Kidney epithelial cell (primary cell): ENCODE measurements around the gene KCNJ5. TPM values are rescaled to one million over a fixed set of nuclear protein-coding genes. Genes with fewer than 3 reads are reported as not detected.

Experiments
- DNase-seq: peaks from one replicate; pipeline ENCODE4 v3.0.0-alpha.2; 2010; ENCODE audit warnings: low read depth
- H3K27me3 ChIP-seq: 2 replicates; pipeline ENCODE4 v1.6.0; 2011; ENCODE audit warnings: low read length; ENCODE audit not compliant: control insufficient read depth, insufficient read depth
- H3K36me3 ChIP-seq: 2 replicates; pipeline ENCODE4 v1.5.1; 2011; ENCODE audit warnings: low read length; ENCODE audit not compliant: control insufficient read depth, insufficient read depth
- H3K4me3 ChIP-seq: 2 replicates; pipeline ENCODE4 v1.5.1; 2011; ENCODE audit warnings: low read depth, mild to moderate bottlenecking, control low read depth, low read length
- CTCF ChIP-seq: IDR thresholded peaks from 2 replicates; pipeline ENCODE4 v1.5.1; 2011; ENCODE audit warnings: mild to moderate bottlenecking, moderate library complexity, low read length, control low read depth, inconsistent platforms; ENCODE audit not compliant: insufficient read depth, poor library complexity, severe bottlenecking
- total RNA-seq: library from RNA; depleted of rRNA; stranded (reverse); fragments of >200 nt; gene quantifications from 2 replicates; pipeline ENCODE4 v1.2.3, GENCODE V29; 2015

KCNJ5 gene
- total RNA-seq, 1 donor from 2014 or later = 3.4 TPM

GRCh38 chr11:128947773-128948172 is 56.6 kb downstream of the KCNJ5 start:
- Histone ChIP-seq H3K36me3 (no peaks in the 10 kb centered on the region), H3K27me3 (no peaks in the 10 kb centered on the region), H3K4me3 (no peak overlapping the region)
- no peak for TF ChIP-seq CTCF
- no peak for DNase-seq

- H3K4me3 ChIP-seq = no peak overlapping the region
- no peaks in the 10 kb centered on the region for H3K27me3 ChIP-seq
- TF ChIP-seq CTCF = no peak
- DNase-seq = no peak
- H3K36me3 ChIP-seq = no peaks in the 10 kb centered on the region
These were observed 57.4 kb downstream of the KCNJ5 start for GRCh38 chr11:128948583-128948982.

GRCh38 chr11:128949791-128950454 is 58.8 kb downstream of the KCNJ5 start:
- H3K27me3 ChIP-seq = no peaks in the 10 kb centered on the region
- no peaks in the 10 kb centered on the region for H3K36me3 ChIP-seq
- H3K4me3 ChIP-seq = no peak overlapping the region
- TF ChIP-seq CTCF = no peak
- DNase-seq = no peak

GRCh38 chr11:128953151-128953550 is 62.0 kb downstream of the KCNJ5 start:
- DNase-seq = no peak
- no peak overlapping the region for H3K4me3 ChIP-seq
- H3K27me3 ChIP-seq = no peaks in the 10 kb centered on the region
- H3K36me3 ChIP-seq = no peaks in the 10 kb centered on the region
- no peak for TF ChIP-seq CTCF

GRCh38 chr11:128955636-128956035 is 64.5 kb downstream of the KCNJ5 start:
- no peak for TF ChIP-seq CTCF
- H3K36me3 ChIP-seq = no peaks in the 10 kb centered on the region
- no peaks in the 10 kb centered on the region for H3K27me3 ChIP-seq
- DNase-seq = no peak
- no peak overlapping the region for H3K4me3 ChIP-seq

- H3K4me3 ChIP-seq = no peak overlapping the region
- TF ChIP-seq CTCF = peak; percentile 62
- H3K36me3 ChIP-seq = no peaks in the 10 kb centered on the region
- H3K27me3 ChIP-seq = no peaks in the 10 kb centered on the region
- DNase-seq = no peak
These were observed 65.4 kb downstream of the KCNJ5 start for GRCh38 chr11:128956401-128957201.
